Sigmoid colon (tissue), 7 donors: Measurements from ENCODE around the gene SFMBT2. TPM values are rescaled to one million over a fixed set of nuclear protein-coding genes. Genes with fewer than 3 reads are reported as not detected.

ENCODE experiments used
- DNase-seq: peaks from one replicate; pipeline ENCODE4 v3.0.0-alpha.2; 2019
- H3K27ac ChIP-seq, 4 donors: fragments of 200-600 bp; sonication (generic); one replicate each; pipeline ENCODE4 v1.5.1; 2016 to 2019; ENCODE audit warnings: mild to moderate bottlenecking in 1 of 4
- H3K27me3 ChIP-seq, 3 donors: fragments of 200-600 bp; sonication (generic); one replicate each; pipeline ENCODE4 v1.5.1; 2019; ENCODE audit warnings: mild to moderate bottlenecking in 1 of 3
- H3K36me3 ChIP-seq, 4 donors: fragments of 200-600 bp; sonication (generic); one replicate each; pipeline ENCODE4 v1.5.1; 2016 to 2019
- H3K4me1 ChIP-seq, 4 donors: fragments of 200-600 bp; sonication (generic); one replicate each; pipeline ENCODE4 v1.5.1; 2017 to 2019
- H3K4me3 ChIP-seq, 4 donors: fragments of 200-600 bp; sonication (generic); one replicate each; pipeline ENCODE4 v1.5.1; 2017 to 2019; ENCODE audit warnings: mild to moderate bottlenecking in 2 of 4, moderate library complexity in 1 of 4
- H3K9me3 ChIP-seq, 4 donors: fragments of 200-600 bp in 3 of 4; sonication (generic) in 3 of 4; one replicate each; pipeline versions ENCODE4 v1.5.1 to v1.6.1; 2013 to 2019
- CTCF ChIP-seq, 4 experiments: fragments of 450-650 bp in 3 of 4; fragments of 200-600 bp in 1 of 4; IDR thresholded peaks; one replicate each; pipeline ENCODE4 v1.5.1; 2016 to 2019; ENCODE audit warnings: antibody characterized with exemption in 4 of 4, mild to moderate bottlenecking in 3 of 4, moderate library complexity in 2 of 4
- EP300 ChIP-seq, 4 donors: sonication (generic); formaldehyde crosslinking; IDR thresholded peaks; one replicate each; pipeline ENCODE4 v1.6.1; 2017; ENCODE audit warnings: antibody characterized with exemption in 4 of 4
- POLR2A ChIP-seq, 2 donors: fragments of 450-650 bp; IDR thresholded peaks; one replicate each; pipeline ENCODE4 v1.6.1; 2016; ENCODE audit warnings: antibody characterized with exemption in 2 of 2, mild to moderate bottlenecking in 2 of 2, moderate library complexity in 2 of 2
- POLR2AphosphoS5 ChIP-seq, 4 donors: sonication (generic); formaldehyde crosslinking; IDR thresholded peaks; one replicate each; pipeline ENCODE4 v1.6.1; 2017; ENCODE audit warnings: antibody characterized with exemption in 4 of 4
- WGBS, 2 donors: extraction: QIAGEN DNeasy Blood & Tissue Kit; methylation state at CpG; one replicate each; pipeline ENCODE4 v1.1.7; 2013; 5-methylcytosine and 5-hydroxymethylcytosine counted together
- intact Hi-C: fragments of 100-400 bp; cut with DNase I; formaldehyde crosslinking; loops from one replicate; pipeline ENCODE4 v1.15.1; 2023
- polyA plus RNA-seq, 3 donors: library from polyadenylated mRNA; stranded (reverse); fragments of 200-250 nt; gene quantifications; one replicate each; pipeline ENCODE4 v1.2.3, GENCODE V29; 2013
- total RNA-seq, 4 donors: library from RNA; depleted of rRNA; stranded (reverse); fragments of >200 nt; gene quantifications; one replicate each; pipeline ENCODE4 v1.1.0, GENCODE V29; 2016
- donor health status: healthy with polysubstance abuse.
- donor health status: Bipolar disorder and iron deficiency.
- donor health status: healthy.

Gene SFMBT2
- total and polyA plus RNA-seq, 7 donors = 0.60 to 6.4 (median 4.2) TPM

- intact Hi-C loops = no loop called here
- Histone ChIP-seq H3K27me3 (peaks cover 0 to 7% (median 7%) of the 10 kb centered on the region in 3 donors), H3K36me3 (no peaks in the 10 kb centered on the region), H3K27ac (no peak overlapping the region), H3K4me3 (no peak overlapping the region), H3K4me1 (peaks cover 0 to 4% (median 0%) of the 10 kb centered on the region in 4 donors), H3K9me3 (no peaks in the 10 kb centered on the region)
- no peak for TF ChIP-seq POLR2A (IDR thresholded peaks at IDR 0.05)
- TF ChIP-seq CTCF (IDR thresholded peaks at IDR 0.05) = no peak
- TF ChIP-seq EP300 (IDR thresholded peaks at IDR 0.05) = no peak
- no peak for TF ChIP-seq POLR2AphosphoS5 (IDR thresholded peaks at IDR 0.05)
- WGBS, 2 donors = 50 to 81% methylated on average over 2 of the region's 2 CpGs
- no peak for DNase-seq
Observed at GRCh38 chr10:7152341-7152740, 258.5 kb downstream of the SFMBT2 start.

GRCh38 chr10:7151538-7151937, 259.3 kb downstream of the SFMBT2 start:
- 40 to 58% methylated on average over 4 of the region's 4 CpGs for WGBS, 2 donors
- Histone ChIP-seq H3K4me1 (peaks cover 0 to 4% (median 0%) of the 10 kb centered on the region in 4 donors), H3K36me3 (no peaks in the 10 kb centered on the region), H3K27ac (no peak overlapping the region), H3K9me3 (no peaks in the 10 kb centered on the region), H3K27me3 (peaks cover 0 to 7% (median 7%) of the 10 kb centered on the region in 3 donors), H3K4me3 (no peak overlapping the region)
- no peak for DNase-seq
- intact Hi-C loops = no loop called here
- TF ChIP-seq POLR2AphosphoS5 (IDR thresholded peaks at IDR 0.05) (no peak), CTCF (IDR thresholded peaks at IDR 0.05) (no peak), POLR2A (IDR thresholded peaks at IDR 0.05) (no peak), EP300 (IDR thresholded peaks at IDR 0.05) (no peak)

- Histone ChIP-seq H3K27ac (no peak overlapping the region), H3K27me3 (peaks cover 0 to 7% (median 7%) of the 10 kb centered on the region in 3 donors), H3K36me3 (no peaks in the 10 kb centered on the region), H3K4me1 (peaks cover 0 to 4% (median 0%) of the 10 kb centered on the region in 4 donors), H3K4me3 (no peak overlapping the region), H3K9me3 (no peaks in the 10 kb centered on the region)
- intact Hi-C loops = no loop called here
- no peak for TF ChIP-seq CTCF (IDR thresholded peaks at IDR 0.05)
- TF ChIP-seq EP300 (IDR thresholded peaks at IDR 0.05) = no peak
- no peak for TF ChIP-seq POLR2A (IDR thresholded peaks at IDR 0.05)
- TF ChIP-seq POLR2AphosphoS5 (IDR thresholded peaks at IDR 0.05) = no peak
- no peak for DNase-seq
- 71 to 75% methylated on average over 4 of the region's 4 CpGs for WGBS, 2 donors
Observed at GRCh38 chr10:7150349-7150748, 260.5 kb downstream of the SFMBT2 start.

- Histone ChIP-seq H3K9me3 (no peaks in the 10 kb centered on the region), H3K36me3 (no peaks in the 10 kb centered on the region), H3K27me3 (peaks cover 0 to 7% (median 7%) of the 10 kb centered on the region in 3 donors), H3K27ac (no peak overlapping the region), H3K4me3 (no peak overlapping the region), H3K4me1 (no peaks in the 10 kb centered on the region)
- DNase-seq = no peak
- intact Hi-C loops = no loop called here
- TF ChIP-seq POLR2AphosphoS5 (IDR thresholded peaks at IDR 0.05) (no peak), EP300 (IDR thresholded peaks at IDR 0.05) (no peak), POLR2A (IDR thresholded peaks at IDR 0.05) (no peak), CTCF (IDR thresholded peaks at IDR 0.05) (no peak)
- 37 to 69% methylated on average over 3 of the region's 3 CpGs for WGBS, 2 donors
Observed at GRCh38 chr10:7146189-7146588, 264.6 kb downstream of the SFMBT2 start.

- H3K27ac ChIP-seq = no peak overlapping the region
- H3K4me1 ChIP-seq = no peaks in the 10 kb centered on the region
- intact Hi-C loops = no loop called here
- 77 to 86% methylated on average over 5 of the region's 5 CpGs for WGBS, 2 donors
- H3K27me3 ChIP-seq = no peaks in the 10 kb centered on the region
- no peaks in the 10 kb centered on the region for H3K36me3 ChIP-seq
- no peak overlapping the region for H3K4me3 ChIP-seq
- DNase-seq = no peak
- no peaks in the 10 kb centered on the region for H3K9me3 ChIP-seq
- TF ChIP-seq CTCF (IDR thresholded peaks at IDR 0.05) (no peak), EP300 (IDR thresholded peaks at IDR 0.05) (no peak), POLR2AphosphoS5 (IDR thresholded peaks at IDR 0.05) (no peak), POLR2A (IDR thresholded peaks at IDR 0.05) (no peak)
Observed at GRCh38 chr10:7136016-7136415, 274.8 kb downstream of the SFMBT2 start.
